HG03469 (cell line): ENCODE results near the gene TMTC1.

Experiments
- ATAC-seq: cut with Tn5 transposase; IDR thresholded peaks from one replicate; pipeline ENCODE4 v1.9.1; 2021; ENCODE audit warnings: mild to moderate bottlenecking, moderate library complexity, moderate number of reproducible peaks; ENCODE audit not compliant: unreplicated experiment

Gene TMTC1

GRCh38 chr12:29741342-29742241 is 42.1 kb downstream of the TMTC1 start:
- no peak for ATAC-seq

GRCh38 chr12:29739279-29739991 is 44.3 kb downstream of the TMTC1 start:
- no peak for ATAC-seq

- no peak for ATAC-seq
Observed at GRCh38 chr12:29738365-29738764, 45.4 kb downstream of the TMTC1 start.

- no peak for ATAC-seq
Observed at GRCh38 chr12:29737644-29738043, 46.1 kb downstream of the TMTC1 start.

- ATAC-seq = no peak
Observed at GRCh38 chr12:29735604-29736003, 48.1 kb downstream of the TMTC1 start.

GRCh38 chr12:29734734-29735133 is 49.0 kb downstream of the TMTC1 start:
- ATAC-seq = no peak

- no peak for ATAC-seq
Observed at GRCh38 chr12:29734305-29734704, 49.4 kb downstream of the TMTC1 start.

- no peak for ATAC-seq
Observed at GRCh38 chr12:29733501-29733900, 50.2 kb downstream of the TMTC1 start.

GRCh38 chr12:29733060-29733459 is 50.7 kb downstream of the TMTC1 start:
- ATAC-seq = no peak

GRCh38 chr12:29732593-29732992 is 51.1 kb downstream of the TMTC1 start:
- ATAC-seq = no peak

- no peak for ATAC-seq
Observed at GRCh38 chr12:29732191-29732590, 51.6 kb downstream of the TMTC1 start.

GRCh38 chr12:29731591-29731990 is 52.2 kb downstream of the TMTC1 start:
- ATAC-seq = no peak

GRCh38 chr12:29730481-29730880 is 53.3 kb downstream of the TMTC1 start:
- no peak for ATAC-seq

GRCh38 chr12:29728030-29728429 is 55.7 kb downstream of the TMTC1 start:
- no peak for ATAC-seq

GRCh38 chr12:29726741-29727348 is 56.9 kb downstream of the TMTC1 start:
- ATAC-seq = no peak

GRCh38 chr12:29726321-29726692 is 57.4 kb downstream of the TMTC1 start:
- ATAC-seq = no peak

- no peak for ATAC-seq
Observed at GRCh38 chr12:29725587-29726320, 58.0 kb downstream of the TMTC1 start.

GRCh38 chr12:29722164-29722563 is 61.6 kb downstream of the TMTC1 start:
- no peak for ATAC-seq

GRCh38 chr12:29719381-29719780 is 64.4 kb downstream of the TMTC1 start:
- no peak for ATAC-seq

- no peak for ATAC-seq
Observed at GRCh38 chr12:29717540-29718100, 66.1 kb downstream of the TMTC1 start.

GRCh38 chr12:29714966-29715365 is 68.8 kb downstream of the TMTC1 start:
- no peak for ATAC-seq
